OCI-LY1 (cell line): ENCODE results near the gene TRPV5.

Source experiments
- H2AFZ ChIP-seq: fragments of 200-600 bp; sonication (generic), shearing (Covaris generic); 2 replicates; pipeline ENCODE4 v1.6.0; 2014; ENCODE audit warnings: antibody characterized with exemption, mild to moderate bottlenecking, low read length
- H3F3A ChIP-seq: fragments of 200-600 bp; sonication (generic), shearing (Covaris generic); 2 replicates; pipeline ENCODE4 v1.6.0; 2014; ENCODE audit warnings: mild to moderate bottlenecking, antibody characterized with exemption, low read length, moderate library complexity; ENCODE audit not compliant: insufficient read depth
- H3K27ac ChIP-seq: fragments of 200-600 bp; sonication (generic); 2 replicates; pipeline ENCODE4 v1.5.1; 2014; ENCODE audit warnings: low read length, mixed run types, mild to moderate bottlenecking, low read depth; ENCODE audit not compliant: poor library complexity, severe bottlenecking
- H3K27me3 ChIP-seq: fragments of 200-600 bp; sonication (generic); 2 replicates; pipeline ENCODE4 v1.6.0; 2014; ENCODE audit warnings: antibody characterized with exemption, mild to moderate bottlenecking, low read length, moderate library complexity; ENCODE audit not compliant: insufficient read depth
- H3K36me3 ChIP-seq: fragments of 200-600 bp; sonication (generic); 2 replicates; pipeline ENCODE4 v1.6.1; 2014; ENCODE audit warnings: mild to moderate bottlenecking, antibody characterized with exemption, low read length, moderate library complexity, mixed read lengths; ENCODE audit not compliant: insufficient read depth
- H3K4me1 ChIP-seq: fragments of 200-600 bp; sonication (generic); 2 replicates; pipeline ENCODE4 v1.5.1; 2014; ENCODE audit warnings: mild to moderate bottlenecking, low read length, moderate library complexity; ENCODE audit not compliant: insufficient read depth, severe bottlenecking
- H3K4me2 ChIP-seq: fragments of 200-600 bp; sonication (generic), shearing (Covaris generic); 2 replicates; pipeline ENCODE4 v1.6.1; 2014; ENCODE audit warnings: low read length
- H3K4me3 ChIP-seq: fragments of 200-600 bp; sonication (generic); 2 replicates; pipeline ENCODE4 v1.5.1; 2014; ENCODE audit warnings: low read length, low read depth, mild to moderate bottlenecking, mixed read lengths; ENCODE audit not compliant: poor library complexity, severe bottlenecking
- H3K79me2 ChIP-seq: fragments of 200-600 bp; shearing (Covaris generic); 2 replicates; pipeline ENCODE4 v1.6.1; 2016; ENCODE audit warnings: mixed run types, low read length, mixed read lengths; ENCODE audit not compliant: insufficient read depth
- H3K9ac ChIP-seq: fragments of 200-600 bp; sonication (generic), shearing (Covaris generic); 2 replicates; pipeline ENCODE4 v1.6.1; 2014; ENCODE audit warnings: mild to moderate bottlenecking, low read length, mixed read lengths
- H3K9me2 ChIP-seq: fragments of 200-600 bp; sonication (generic), shearing (Covaris generic); 2 replicates; pipeline ENCODE4 v1.6.1; 2014; ENCODE audit warnings: low read depth, mild to moderate bottlenecking, low read length, mixed read lengths
- H3K9me3 ChIP-seq: fragments of 200-600 bp; shearing (Covaris generic); 2 replicates; pipeline ENCODE4 v1.6.1; 2014; ENCODE audit warnings: low read length, mixed read lengths
- H4K20me1 ChIP-seq: fragments of 200-600 bp; sonication (generic), shearing (Covaris generic); 2 replicates; pipeline ENCODE4 v1.6.0; 2016; ENCODE audit warnings: mild to moderate bottlenecking, low read length; ENCODE audit not compliant: insufficient read depth
- EZH2 ChIP-seq: fragments of 200-600 bp; sonication (generic), shearing (Covaris generic); IDR thresholded peaks from 2 replicates; pipeline ENCODE4 v1.8.0; 2017; ENCODE audit warnings: borderline replicate concordance, mixed run types, mild to moderate bottlenecking, antibody characterized with exemption, low read length, moderate library complexity, mixed read lengths
- TF ChIP-seq, protein P1 (sequence below): fragments of 200-600 bp; sonication (generic), shearing (Covaris generic); IDR thresholded peaks from 2 replicates; pipeline ENCODE4 v1.5.1; 2017; ENCODE audit warnings: mild to moderate bottlenecking, antibody characterized with exemption, low read length, moderate library complexity, mixed read lengths

TRPV5 gene

DNA sequence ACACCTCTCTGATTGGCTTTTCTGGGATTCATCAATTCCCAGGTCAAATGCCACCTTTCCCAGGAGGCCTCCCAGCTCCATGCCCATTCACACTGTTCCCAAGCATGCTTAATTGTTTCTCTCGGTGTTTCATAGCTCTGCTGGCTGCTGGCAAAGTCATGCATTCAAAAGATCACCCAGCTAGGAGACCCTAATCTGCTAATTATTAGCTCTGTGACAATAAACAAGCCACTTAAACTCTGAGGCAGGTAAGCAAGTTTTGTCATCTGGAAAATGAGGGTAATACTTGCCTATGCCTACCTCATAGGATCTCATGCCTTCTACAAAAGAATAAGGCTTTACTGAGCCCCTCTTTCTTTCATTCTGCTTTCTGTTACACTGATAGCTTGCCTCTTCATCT, 29.4 kb upstream of the TRPV5 start:
- no peak overlapping the region for H3K27ac ChIP-seq
- no peak overlapping the region for H3K4me2 ChIP-seq
- no peaks in the 10 kb centered on the region for H3K79me2 ChIP-seq

DNA sequence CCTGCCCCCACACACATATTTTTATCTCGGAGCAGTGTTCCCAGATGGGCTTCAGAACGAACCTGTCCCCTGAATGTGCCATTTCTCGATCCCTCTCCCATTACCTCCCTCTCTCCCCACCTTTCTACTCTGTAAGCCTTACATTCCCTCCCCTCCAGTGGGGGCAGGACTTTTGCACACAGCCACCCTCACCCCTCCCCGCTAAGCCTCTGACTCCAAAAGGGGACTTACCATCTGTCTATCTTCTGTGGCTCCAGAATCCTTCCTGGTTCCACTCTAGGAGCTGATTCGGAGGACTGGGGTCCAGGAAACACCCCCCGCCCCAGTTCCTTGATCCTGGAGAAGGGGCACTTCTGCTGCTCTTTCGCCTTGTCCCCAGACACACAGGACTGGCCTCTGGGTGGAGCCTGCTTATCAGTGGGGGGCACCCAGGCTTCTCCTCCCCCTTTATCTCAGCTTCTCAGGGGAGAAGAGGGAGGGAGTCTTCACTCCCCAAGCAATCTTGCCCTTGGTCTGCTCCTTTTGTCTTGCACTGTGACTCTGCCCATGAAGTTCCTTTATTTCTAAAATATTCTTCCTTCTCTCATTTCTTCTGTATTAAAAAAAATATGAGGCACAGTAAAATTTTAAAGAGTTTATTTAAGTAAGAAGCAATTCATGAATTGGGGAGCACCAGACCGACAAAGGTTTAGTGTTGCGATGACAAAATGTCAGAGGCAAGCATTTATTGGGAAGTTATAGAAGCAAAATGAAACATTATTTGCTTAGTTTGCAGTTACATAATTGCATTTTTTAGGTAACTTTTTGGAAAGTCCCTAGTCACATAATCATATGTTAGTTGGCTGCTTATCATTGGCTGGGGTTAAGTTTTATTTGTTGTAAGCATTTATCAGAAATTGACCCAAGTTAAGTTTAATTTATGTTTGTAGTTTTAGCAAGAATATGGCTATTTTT, 28.7 kb upstream of the TRPV5 start, which contains the start of gene KEL:
TSS of gene KEL (minus strand) at position 391 of the 954 bp plus-strand sequence. CDS start at position 234, 157 bp downstream.
- H3K27me3 ChIP-seq: no peaks in the 10 kb centered on the region; the same call in 1 of the 2 replicates
- H3K36me3 ChIP-seq: no peaks in the 10 kb centered on the region
- H3K4me1 ChIP-seq: no peaks in the 10 kb centered on the region
- H4K20me1 ChIP-seq: no peaks in the 10 kb centered on the region
- no peaks in the 10 kb centered on the region for H3K79me2 ChIP-seq
- no peak within 1 kb of the TSS for H3K4me2 ChIP-seq
- no peaks in the 10 kb centered on the region for H3K9me2 ChIP-seq
- no peaks in the 10 kb centered on the region for H3F3A ChIP-seq
- no peak within 1 kb of the TSS for H3K9ac ChIP-seq
- TF ChIP-seq, protein P1, sequence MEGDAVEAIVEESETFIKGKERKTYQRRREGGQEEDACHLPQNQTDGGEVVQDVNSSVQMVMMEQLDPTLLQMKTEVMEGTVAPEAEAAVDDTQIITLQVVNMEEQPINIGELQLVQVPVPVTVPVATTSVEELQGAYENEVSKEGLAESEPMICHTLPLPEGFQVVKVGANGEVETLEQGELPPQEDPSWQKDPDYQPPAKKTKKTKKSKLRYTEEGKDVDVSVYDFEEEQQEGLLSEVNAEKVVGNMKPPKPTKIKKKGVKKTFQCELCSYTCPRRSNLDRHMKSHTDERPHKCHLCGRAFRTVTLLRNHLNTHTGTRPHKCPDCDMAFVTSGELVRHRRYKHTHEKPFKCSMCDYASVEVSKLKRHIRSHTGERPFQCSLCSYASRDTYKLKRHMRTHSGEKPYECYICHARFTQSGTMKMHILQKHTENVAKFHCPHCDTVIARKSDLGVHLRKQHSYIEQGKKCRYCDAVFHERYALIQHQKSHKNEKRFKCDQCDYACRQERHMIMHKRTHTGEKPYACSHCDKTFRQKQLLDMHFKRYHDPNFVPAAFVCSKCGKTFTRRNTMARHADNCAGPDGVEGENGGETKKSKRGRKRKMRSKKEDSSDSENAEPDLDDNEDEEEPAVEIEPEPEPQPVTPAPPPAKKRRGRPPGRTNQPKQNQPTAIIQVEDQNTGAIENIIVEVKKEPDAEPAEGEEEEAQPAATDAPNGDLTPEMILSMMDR: no peak
- no peak for TF ChIP-seq EZH2
- H3K27ac ChIP-seq: no peak within 1 kb of the TSS
- no peak within 1 kb of the TSS for H2AFZ ChIP-seq
- no peak within 1 kb of the TSS for H3K4me3 ChIP-seq
- H3K9me3 ChIP-seq: no peaks in the 10 kb centered on the region

More for the DNA sequence above, 29.4 kb upstream of the TRPV5 start:
- no peak overlapping the region for H3K9ac ChIP-seq
- no peaks in the 10 kb centered on the region for H3K9me3 ChIP-seq
- no peak overlapping the region for H3K4me3 ChIP-seq
- H3K27me3 ChIP-seq: no peaks in the 10 kb centered on the region; the same call in 1 of the 2 replicates
- H3K4me1 ChIP-seq: no peaks in the 10 kb centered on the region
- no peaks in the 10 kb centered on the region for H3K36me3 ChIP-seq
- H3F3A ChIP-seq: no peaks in the 10 kb centered on the region
- no peaks in the 10 kb centered on the region for H3K9me2 ChIP-seq
- TF ChIP-seq, protein P1: no peak
- no peak for TF ChIP-seq EZH2
- H4K20me1 ChIP-seq: no peaks in the 10 kb centered on the region
- no peak overlapping the region for H2AFZ ChIP-seq

DNA sequence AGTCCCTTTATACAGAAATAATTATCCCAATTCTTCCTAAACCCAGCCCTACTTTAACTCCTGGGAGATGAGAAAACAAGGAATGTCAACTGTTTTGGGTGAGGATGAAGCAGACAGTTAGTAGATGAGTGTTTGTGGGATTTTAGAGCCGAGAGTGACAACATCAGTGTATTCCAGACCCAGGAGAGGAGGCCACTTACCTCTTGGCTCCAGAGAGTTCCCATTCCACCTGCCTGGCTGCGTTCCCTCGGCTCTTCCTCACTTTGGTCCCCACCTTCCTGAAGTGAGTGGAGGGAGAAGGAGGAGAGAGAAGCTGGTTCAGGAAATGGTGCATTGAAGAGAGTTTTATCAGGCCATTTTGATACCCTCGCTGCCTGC, 28.0 kb upstream of the TRPV5 start:
- no peak for TF ChIP-seq EZH2
- TF ChIP-seq, protein P1: no peak
- no peaks in the 10 kb centered on the region for H3F3A ChIP-seq
- no peaks in the 10 kb centered on the region for H3K9me2 ChIP-seq
- no peaks in the 10 kb centered on the region for H3K36me3 ChIP-seq
- no peak overlapping the region for H3K4me2 ChIP-seq
- H3K9me3 ChIP-seq: no peaks in the 10 kb centered on the region
- H3K27me3 ChIP-seq: no peaks in the 10 kb centered on the region; the same call in 1 of the 2 replicates
- H2AFZ ChIP-seq: no peak overlapping the region
- H3K4me1 ChIP-seq: no peaks in the 10 kb centered on the region
- H4K20me1 ChIP-seq: no peaks in the 10 kb centered on the region
- no peak overlapping the region for H3K9ac ChIP-seq
- no peak overlapping the region for H3K4me3 ChIP-seq
- H3K27ac ChIP-seq: no peak overlapping the region
- no peaks in the 10 kb centered on the region for H3K79me2 ChIP-seq
